ENCODE results near the gene C1QTNF9B.

C1QTNF9B gene

GRCh38 chr13:23843436-23843835, 53.9 kb downstream of the C1QTNF9B start:
- Mint-ChIP-seq H3K27me3 (ENCODE audit: low read depth) (no peaks in the 10 kb centered on the region), H3K4me1 (ENCODE audit: low read depth) (peaks cover 17% of the 10 kb centered on the region), H3K4me3 (no peak overlapping the region), H3K27ac (no peak overlapping the region), H3K36me3 (ENCODE audit: low read depth) (no peaks in the 10 kb centered on the region), H3K9me3 (no peaks in the 10 kb centered on the region)
- DNase-seq (ENCODE audit: low spot score): no peak

DNA sequence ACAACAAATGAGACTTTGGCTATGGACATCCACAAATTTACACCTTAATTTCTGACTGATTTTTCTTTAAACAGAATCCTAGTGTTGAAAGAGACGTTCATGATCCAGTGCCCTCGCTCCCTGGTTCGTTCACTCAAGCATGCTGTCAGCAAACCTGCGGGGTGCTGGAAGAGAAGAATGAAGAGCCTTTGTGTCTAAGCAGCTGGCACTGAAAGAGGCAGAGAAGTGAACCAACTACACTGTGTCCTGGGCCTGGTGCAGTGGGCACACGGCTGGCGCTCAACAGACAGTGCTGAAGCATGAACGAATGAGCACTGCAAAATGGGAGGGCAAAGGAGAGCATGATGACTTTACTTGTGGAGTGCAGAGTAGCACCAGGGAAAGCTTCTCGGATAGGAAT, 54.9 kb downstream of the C1QTNF9B start:
- no peaks in the 10 kb centered on the region for H3K9me3 Mint-ChIP-seq
- DNase-seq (ENCODE audit: low spot score): no peak
- no peaks in the 10 kb centered on the region for H3K27me3 Mint-ChIP-seq (ENCODE audit: low read depth)
- no peak overlapping the region for H3K4me3 Mint-ChIP-seq
- H3K36me3 Mint-ChIP-seq (ENCODE audit: low read depth): no peaks in the 10 kb centered on the region
- peaks cover 12% of the 10 kb centered on the region for H3K4me1 Mint-ChIP-seq (ENCODE audit: low read depth)
- H3K27ac Mint-ChIP-seq: no peak overlapping the region

All from T-helper 2 cell treated with Interferon-gamma antibody and Interleukin-4, amounts not matched to agents 5 μg/mL and 100 μg/mL, for 36 hours (primary cell).